ENCODE results near the gene ZXDC. TPM values are rescaled to one million over a fixed set of nuclear protein-coding genes. Genes with fewer than 3 reads are reported as not detected.

Gene ZXDC
- total RNA-seq, 8 experiments from 2014 or later, result 15.1 to 32.0 (median 24.2) TPM

GRCh38 chr3:126517291-126517951, 41.7 kb upstream of the ZXDC start, which contains the start of gene UROC1:
Gene UROC1, minus strand, starts transcription at chr3:126517773. Its CDS starts 54 bp downstream, at chr3:126517719.
- ATAC-seq (replicated peaks in 6 of 8), result peak in 2 of 8 experiments; percentile 10 to 17
- 92% methylated on average over 2 of the region's 16 CpGs; no CpG with 5 or more reads in 9 of the 10 experiments for WGBS, 10 experiments
- Histone ChIP-seq H3K4me1 (replicated peaks in 1 of 2) (no peaks in the 10 kb centered on the region), H3K27ac (no peak within 1 kb of the TSS), H3K4me3 (no peak within 1 kb of the TSS)
- in situ Hi-C loops (cut with MboI; ENCODE audit: low pct_unique_long_range_greater_than_20kb in 2 of 9, low sequenced_read_pairs in 9 of 9, unreplicated experiment in 9 of 9), result no loop called here

GRCh38 chr3:126516936-126517290, 41.2 kb upstream of the ZXDC start:
- peak in 1 of 8 experiments; percentile 75 for ATAC-seq (replicated peaks in 6 of 8)
- Histone ChIP-seq H3K4me1 (replicated peaks in 1 of 2) (peaks cover 0 to 3% of the 10 kb centered on the region in 2 donors), H3K4me3 (no peak overlapping the region), H3K27ac (no peak overlapping the region)
- WGBS, 10 experiments, result 13 to 95% (median 73%) methylated on average over 1 to 6 of the region's 9 CpGs; no CpG with 5 or more reads in 5 of the 10 experiments
- in situ Hi-C loops (cut with MboI; ENCODE audit: low pct_unique_long_range_greater_than_20kb in 2 of 9, low sequenced_read_pairs in 9 of 9, unreplicated experiment in 9 of 9), result no loop called here

GRCh38 chr3:126516152-126516935, 40.7 kb upstream of the ZXDC start:
- in situ Hi-C loops (cut with MboI; ENCODE audit: low pct_unique_long_range_greater_than_20kb in 2 of 9, low sequenced_read_pairs in 9 of 9, unreplicated experiment in 9 of 9), result no loop called here
- Histone ChIP-seq H3K4me1 (replicated peaks in 1 of 2) (peaks cover 0 to 3% of the 10 kb centered on the region in 2 donors), H3K27ac (no peak overlapping the region), H3K4me3 (no peak overlapping the region)
- 100% methylated on average over 1 of the region's 6 CpGs; no CpG with 5 or more reads in 9 of the 10 experiments for WGBS, 10 experiments
- ATAC-seq (replicated peaks in 6 of 8), result no peak

GRCh38 chr3:126515066-126515706, 39.5 kb upstream of the ZXDC start:
- H3K4me1 ChIP-seq (replicated peaks in 1 of 2), result peaks cover 0 to 3% of the 10 kb centered on the region in 2 donors
- no peak overlapping the region for H3K27ac ChIP-seq
- no CpG with 5 or more reads among the region's 8 CpGs for WGBS, 10 experiments
- in situ Hi-C loops (cut with MboI; ENCODE audit: low pct_unique_long_range_greater_than_20kb in 2 of 9, low sequenced_read_pairs in 9 of 9, unreplicated experiment in 9 of 9), result no loop called here
- ATAC-seq (replicated peaks in 6 of 8), result no peak
- no peak overlapping the region for H3K4me3 ChIP-seq

GRCh38 chr3:126514161-126514560, 38.5 kb upstream of the ZXDC start:
- Histone ChIP-seq H3K27ac (no peak overlapping the region), H3K4me3 (no peak overlapping the region), H3K4me1 (replicated peaks in 1 of 2) (peaks cover 0 to 3% of the 10 kb centered on the region in 2 donors)
- in situ Hi-C loops (cut with MboI; ENCODE audit: low pct_unique_long_range_greater_than_20kb in 2 of 9, low sequenced_read_pairs in 9 of 9, unreplicated experiment in 9 of 9), result no loop called here
- ATAC-seq (replicated peaks in 6 of 8), result no peak
- WGBS, 10 experiments, result 20 to 82% (median 67%) methylated on average over 1 to 9 of the region's 11 CpGs; no CpG with 5 or more reads in 4 of the 10 experiments

- WGBS, 10 experiments, result 50 to 96% (median 66%) methylated on average over 1 to 7 of the region's 12 CpGs; no CpG with 5 or more reads in 4 of the 10 experiments
- H3K4me1 ChIP-seq (replicated peaks in 1 of 2), result peaks cover 0 to 3% of the 10 kb centered on the region in 2 donors
These were observed 37.4 kb upstream of the ZXDC start for GRCh38 chr3:126512916-126513650.

GRCh38 chr3:126512026-126512425, 36.3 kb upstream of the ZXDC start:
- Histone ChIP-seq H3K4me3 (no peak overlapping the region), H3K27ac (no peak overlapping the region), H3K4me1 (replicated peaks in 1 of 2) (peaks cover 0 to 3% of the 10 kb centered on the region in 2 donors)
- in situ Hi-C loops (cut with MboI; ENCODE audit: low pct_unique_long_range_greater_than_20kb in 2 of 9, low sequenced_read_pairs in 9 of 9, unreplicated experiment in 9 of 9), result no loop called here
- peak in 3 of 8 experiments; percentile 31 to 45 (median 33) for ATAC-seq (replicated peaks in 6 of 8)
- 18 to 86% (median 59%) methylated on average over 2 to 7 of the region's 7 CpGs; no CpG with 5 or more reads in 5 of the 10 experiments for WGBS, 10 experiments

More at GRCh38 chr3:126512916-126513650, 37.4 kb upstream of the ZXDC start:
- ATAC-seq (replicated peaks in 6 of 8), result no peak
- in situ Hi-C loops (cut with MboI; ENCODE audit: low pct_unique_long_range_greater_than_20kb in 2 of 9, low sequenced_read_pairs in 9 of 9, unreplicated experiment in 9 of 9), result no loop called here
- Histone ChIP-seq H3K27ac (no peak overlapping the region), H3K4me3 (no peak overlapping the region)

GRCh38 chr3:126511291-126511690, 35.6 kb upstream of the ZXDC start:
- Histone ChIP-seq H3K4me1 (replicated peaks in 1 of 2) (peaks cover 0 to 3% of the 10 kb centered on the region in 2 donors), H3K4me3 (no peak overlapping the region), H3K27ac (no peak overlapping the region)
- 0 to 100% (median 67%) methylated on average over 1 to 7 of the region's 7 CpGs; no CpG with 5 or more reads in 2 of the 10 experiments for WGBS, 10 experiments
- no peak for ATAC-seq (replicated peaks in 6 of 8)
- in situ Hi-C loops (cut with MboI; ENCODE audit: low pct_unique_long_range_greater_than_20kb in 2 of 9, low sequenced_read_pairs in 9 of 9, unreplicated experiment in 9 of 9), result no loop called here

GRCh38 chr3:126510308-126510910, 34.7 kb upstream of the ZXDC start:
- WGBS, 10 experiments, result 60 to 100% (median 88%) methylated on average over 1 to 6 of the region's 22 CpGs; no CpG with 5 or more reads in 5 of the 10 experiments
- Histone ChIP-seq H3K27ac (no peak overlapping the region), H3K4me3 (no peak overlapping the region), H3K4me1 (replicated peaks in 1 of 2) (peaks cover 0 to 3% of the 10 kb centered on the region in 2 donors)
- no peak for ATAC-seq (replicated peaks in 6 of 8)
- in situ Hi-C loops (cut with MboI; ENCODE audit: low pct_unique_long_range_greater_than_20kb in 2 of 9, low sequenced_read_pairs in 9 of 9, unreplicated experiment in 9 of 9), result no loop called here

- no peak overlapping the region for H3K27ac ChIP-seq
- no peak overlapping the region for H3K4me3 ChIP-seq
- ATAC-seq (replicated peaks in 6 of 8), result no peak
- in situ Hi-C loops (cut with MboI; ENCODE audit: low pct_unique_long_range_greater_than_20kb in 2 of 9, low sequenced_read_pairs in 9 of 9, unreplicated experiment in 9 of 9), result no loop called here
- H3K4me1 ChIP-seq (replicated peaks in 1 of 2), result peaks cover 0 to 3% of the 10 kb centered on the region in 2 donors
- WGBS, 10 experiments, result 74 to 88% (median 80%) methylated on average over 1 to 11 of the region's 18 CpGs; no CpG with 5 or more reads in 3 of the 10 experiments
These were observed 34.1 kb upstream of the ZXDC start for GRCh38 chr3:126509597-126510307.

- WGBS, 10 experiments, result 17 to 100% methylated on average over 1 to 2 of the region's 4 CpGs; no CpG with 5 or more reads in 8 of the 10 experiments
- Histone ChIP-seq H3K4me1 (replicated peaks in 1 of 2) (peaks cover 0 to 3% of the 10 kb centered on the region in 2 donors), H3K27ac (no peak overlapping the region), H3K4me3 (no peak overlapping the region)
- ATAC-seq (replicated peaks in 6 of 8), result peak in 3 of 8 experiments; percentile 61 to 88 (median 74)
- in situ Hi-C loops (cut with MboI; ENCODE audit: low pct_unique_long_range_greater_than_20kb in 2 of 9, low sequenced_read_pairs in 9 of 9, unreplicated experiment in 9 of 9), result no loop called here
These were observed 32.9 kb upstream of the ZXDC start for GRCh38 chr3:126508564-126508964.

Data from motor neuron (in vitro differentiated cells).